GM18502 (cell line): Measurements from ENCODE around the gene CNFN.
A peak's percentile ranks its signal among the peaks of the same experiment; 100 is the strongest.

ENCODE experiments used
- ATAC-seq: cut with Tn5 transposase; IDR thresholded peaks from one replicate; pipeline ENCODE4 v1.9.1; 2021; ENCODE audit warnings: mild to moderate bottlenecking; ENCODE audit not compliant: unreplicated experiment, poor library complexity

The CNFN gene

GRCh38 chr19:42411581-42412178 lies 21.6 kb upstream of the CNFN start:
- ATAC-seq: no peak

GRCh38 chr19:42410371-42410770 lies 20.3 kb upstream of the CNFN start:
- no peak for ATAC-seq

GRCh38 chr19:42409477-42409876 lies 19.4 kb upstream of the CNFN start:
- no peak for ATAC-seq

- no peak for ATAC-seq
These were observed 17.7 kb upstream of the CNFN start for GRCh38 chr19:42407816-42408175.

GRCh38 chr19:42407085-42407815 lies 17.2 kb upstream of the CNFN start:
- no peak for ATAC-seq

GRCh38 chr19:42406111-42406510 lies 16.0 kb upstream of the CNFN start:
- no peak for ATAC-seq

- ATAC-seq: no peak
These were observed 13.5 kb upstream of the CNFN start for GRCh38 chr19:42403586-42403985.

GRCh38 chr19:42402376-42403116 lies 12.4 kb upstream of the CNFN start:
- no peak for ATAC-seq

GRCh38 chr19:42401365-42402303 lies 11.5 kb upstream of the CNFN start:
- no peak for ATAC-seq

GRCh38 chr19:42400404-42400803 lies 10.3 kb upstream of the CNFN start:
- no peak for ATAC-seq

- ATAC-seq: no peak
These were observed 7.4 kb upstream of the CNFN start for GRCh38 chr19:42397263-42398166.

GRCh38 chr19:42396381-42397262 lies 6.5 kb upstream of the CNFN start:
- ATAC-seq: peak; percentile 95

- ATAC-seq: no peak
These were observed 4.7 kb upstream of the CNFN start for GRCh38 chr19:42394751-42395150.

- ATAC-seq: no peak
These were observed 2.1 kb upstream of the CNFN start for GRCh38 chr19:42392165-42392564.

- ATAC-seq: no peak
These were observed 1.1 kb downstream of the CNFN start for GRCh38 chr19:42388851-42389489.

GRCh38 chr19:42386974-42387707 lies 3.0 kb downstream of the CNFN start:
- ATAC-seq: no peak

- no peak for ATAC-seq
These were observed 9.9 kb downstream of the CNFN start for GRCh38 chr19:42380155-42380554.
